A549 (cell line): ENCODE data around the gene IL4R. TPM values are rescaled to one million over a fixed set of nuclear protein-coding genes. Genes with fewer than 3 reads are reported as not detected.

Source experiments
- ATAC-seq, 2 experiments: fragments of 200-7000 bp in 1 of 2; fragments of >200 bp in 1 of 2; cut with Nextera tagmentation in 1 of 2; cut with Tn5 transposase in 1 of 2; 3 replicates each; pipeline versions ENCODE4 v1.8.0 to v1.9.1; 2018 to 2020; ENCODE audit warnings: mild to moderate bottlenecking in 1 of 2, moderate library complexity in 1 of 2
- CTCF ChIA-PET: fragments of 300-600 bp; sonication (Branson Sonifier 250); formaldehyde crosslinking; extraction: SDS; loops from one replicate; lab custom pipeline; 2021; ENCODE audit warnings: antibody characterized with exemption, inconsistent platforms; lab: Yijun Ruan, JAX
- POLR2A ChIA-PET: fragments of 350-600 bp; formaldehyde crosslinking; extraction: SDS; loops from one replicate; lab custom pipeline; 2021; ENCODE audit warnings: antibody characterized with exemption, inconsistent platforms; lab: Yijun Ruan, JAX
- DNase-seq, 2 experiments: peaks; one replicate each; pipeline versions ENCODE4 v3.0.0 to v3.0.0-alpha.2; 2011 to 2016; ENCODE audit warnings: low read depth in 1 of 2, low spot score in 1 of 2
- FAIRE-seq: peaks from 2 replicates; lab custom pipeline; 2011; peaks lifted over from hg19 to GRCh38; lab: Jason Lieb, UNC
- H3K27ac ChIP-seq, 2 experiments: fragments of >200 bp; sonication (Bioruptor Twin); formaldehyde crosslinking; 3 replicates each; pipeline ENCODE4 v1.5.1; 2016 to 2017
- H3K4me1 ChIP-seq: fragments of >200 bp; sonication (Bioruptor Twin); formaldehyde crosslinking; 3 replicates; pipeline ENCODE4 v1.6.1; 2016
- H3K4me2 ChIP-seq: fragments of >200 bp; sonication (Bioruptor Twin); formaldehyde crosslinking; 3 replicates; pipeline ENCODE4 v1.6.1; 2016
- H3K4me3 ChIP-seq: fragments of >200 bp; sonication (Bioruptor Twin); formaldehyde crosslinking; 3 replicates; pipeline ENCODE4 v1.5.1; 2016
- H3K9me3 ChIP-seq: fragments of >200 bp; sonication (Bioruptor Twin); formaldehyde crosslinking; 3 replicates; pipeline ENCODE4 v1.6.1; 2016
- BHLHE40 ChIP-seq: IDR thresholded peaks from 2 replicates; pipeline ENCODE4 v1.6.1; 2012; ENCODE audit warnings: low read depth, low read length, inconsistent platforms
- CBX8 ChIP-seq: fragments of 200-600 bp; sonication (generic); IDR thresholded peaks from 2 replicates; pipeline ENCODE4 v1.6.1; 2016
- CEBPB ChIP-seq, 2 experiments: fragments of >200 bp in 1 of 2; sonication (Bioruptor Twin) in 1 of 2; formaldehyde crosslinking in 1 of 2; IDR thresholded peaks; 2 replicates each; pipeline ENCODE4 v1.6.1; 2012 to 2016
- CHD4 ChIP-seq: fragments of 200-600 bp; sonication (generic); IDR thresholded peaks from 2 replicates; pipeline ENCODE4 v1.6.1; 2016; ENCODE audit warnings: antibody characterized with exemption, mild to moderate bottlenecking, borderline replicate concordance
- EP300 ChIP-seq, 2 experiments: fragments of >200 bp; sonication (Bioruptor Twin); formaldehyde crosslinking; IDR thresholded peaks; 2 replicates in 1 of 2; 3 replicates in 1 of 2; pipeline ENCODE4 v1.6.1; 2016 to 2017
- ESRRA ChIP-seq: fragments of 150-350 bp; IDR thresholded peaks from 2 replicates; pipeline ENCODE4 v1.6.1; 2014; ENCODE audit warnings: mild to moderate bottlenecking, low read length, borderline replicate concordance
- HEYL ChIP-seq: fragments of 250-450 bp; sonication (Bioruptor Pico); IDR thresholded peaks from 2 replicates; pipeline ENCODE4 v1.8.0; 2021; ENCODE audit warnings: mild to moderate bottlenecking, moderate library complexity
- HOXA7 ChIP-seq: fragments of 250-450 bp; sonication (Bioruptor Pico); IDR thresholded peaks from 2 replicates; pipeline ENCODE4 v1.5.0; 2020; ENCODE audit warnings: mild to moderate bottlenecking, moderate library complexity
- JUNB ChIP-seq: fragments of >200 bp; sonication (Bioruptor Twin); formaldehyde crosslinking; IDR thresholded peaks from 2 replicates; pipeline ENCODE4 v1.6.1; 2016
- KDM1A ChIP-seq: fragments of 200-600 bp; sonication (generic); IDR thresholded peaks from 2 replicates; pipeline ENCODE4 v1.6.1; 2016; ENCODE audit warnings: low read depth, mild to moderate bottlenecking
- MAZ ChIP-seq: fragments of 150-350 bp; IDR thresholded peaks from 2 replicates; pipeline ENCODE4 v1.6.1; 2014; ENCODE audit warnings: antibody characterized with exemption, low read depth, low read length, borderline replicate concordance
- MYC ChIP-seq: IDR thresholded peaks from 2 replicates; pipeline ENCODE4 v1.6.1; 2012; ENCODE audit warnings: mild to moderate bottlenecking, inconsistent platforms, low read length, improper control_type of control experiment, borderline replicate concordance
- POLR2AphosphoS2 ChIP-seq: conservative IDR thresholded peaks from 2 replicates; pipeline ENCODE4 v1.6.1; 2012; ENCODE audit warnings: low read length, improper control_type of control experiment, inconsistent platforms
- SMC3 ChIP-seq: fragments of >200 bp; sonication (Bioruptor Twin); formaldehyde crosslinking; IDR thresholded peaks from 3 replicates; pipeline ENCODE4 v1.6.1; 2018; ENCODE audit warnings: inconsistent platforms
- TFCP2L1 ChIP-seq: fragments of 250-450 bp; sonication (Bioruptor Pico); IDR thresholded peaks from 2 replicates; pipeline ENCODE4 v1.5.0; 2021; ENCODE audit warnings: mild to moderate bottlenecking
- TP53 ChIP-seq: fragments of 250-450 bp; sonication (Bioruptor Pico); IDR thresholded peaks from 2 replicates; pipeline ENCODE4 v1.5.0; 2021; ENCODE audit warnings: mild to moderate bottlenecking, moderate library complexity
- WGBS: methylation state at CpG from one replicate; pipeline ENCODE4 v1.1.6; 2017; ENCODE audit errors: missing lambda C conversion rate; 5-methylcytosine and 5-hydroxymethylcytosine counted together
- polyA plus RNA-seq, 4 experiments: library from polyadenylated mRNA; depleted of rRNA in 3 of 4; stranded (reverse); fragments of >200 nt; fragmentation: RNase III in 1 of 4; extraction: RNeasy Plus Mini Kit Qiagen cat#74134 plus additional on column Dnase treatment in 1 of 4; gene quantifications; 2 replicates in 3 of 4; 3 replicates in 1 of 4; pipeline ENCODE4 v1.2.3, GENCODE V29; 2011 to 2017
- TF ChIP-seq, protein P1 (sequence below): fragments of >200 bp; sonication (Bioruptor Twin); formaldehyde crosslinking; IDR thresholded peaks from 3 replicates; pipeline ENCODE4 v1.5.1; 2016
- TF ChIP-seq, protein P2 (sequence below): IDR thresholded peaks from 2 replicates; pipeline ENCODE4 v1.6.1; 2012
- TF ChIP-seq, protein P3 (sequence below): fragments of 200-600 bp; sonication (generic); IDR thresholded peaks from 2 replicates; pipeline ENCODE4 v1.6.1; 2016; ENCODE audit warnings: antibody characterized with exemption, mild to moderate bottlenecking, moderate library complexity

Gene IL4R
- polyA plus RNA-seq, 2 of the 4 experiments (the other 2 are of a cell fraction), result 14.4 to 19.3 TPM

DNA sequence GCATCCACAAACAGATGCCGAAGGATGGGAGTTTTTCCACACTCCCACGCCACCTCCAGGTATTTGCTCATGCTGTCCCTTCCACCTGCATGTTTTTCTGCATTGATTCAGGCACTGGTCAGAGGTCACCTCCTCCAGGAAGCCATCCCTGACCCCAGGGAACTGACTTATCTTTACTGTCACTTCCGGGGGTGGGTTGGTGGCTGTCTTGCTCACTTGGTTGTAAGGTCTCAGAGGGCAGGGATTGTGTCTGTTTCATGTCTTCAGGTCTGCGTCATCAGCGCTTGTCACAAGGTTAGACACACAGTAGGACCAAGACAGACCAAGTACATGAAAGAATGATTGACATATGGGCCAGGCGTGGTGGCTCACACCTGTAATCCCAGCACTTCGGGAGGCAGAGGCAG is 1.9 kb upstream of the IL4R start:
- no peak for FAIRE-seq
- peak overlapping the region in 1 of 2 experiments; percentile 16; a peak in 1 of 6 replicates for H3K27ac ChIP-seq
- no peak for ATAC-seq
- no peak overlapping the region for H3K4me2 ChIP-seq
- 82% methylated on average over 7 of the region's 7 CpGs for WGBS
- H3K4me3 ChIP-seq, result no peak overlapping the region
- CTCF ChIA-PET, result interaction anchor here (1.2 kb wide), 1 partner anchor 56 kb away, joined by 3 read pairs; no protein-coding TSS in a partner anchor
- TF ChIP-seq MAZ (no peak), MYC (no peak), HEYL (CRISPR knock-in tag) (no peak), TFCP2L1 (CRISPR knock-in tag) (no peak), KDM1A (no peak), BHLHE40 (no peak), CHD4 (no peak), POLR2AphosphoS2 (no peak), HOXA7 (CRISPR knock-in tag) (no peak), TP53 (CRISPR knock-in tag) (no peak), ESRRA (no peak), EP300 (IDR thresholded peaks at IDR 0.05) (no peak), CBX8 (no peak), SMC3 (no peak)
- TF ChIP-seq, protein P1, sequence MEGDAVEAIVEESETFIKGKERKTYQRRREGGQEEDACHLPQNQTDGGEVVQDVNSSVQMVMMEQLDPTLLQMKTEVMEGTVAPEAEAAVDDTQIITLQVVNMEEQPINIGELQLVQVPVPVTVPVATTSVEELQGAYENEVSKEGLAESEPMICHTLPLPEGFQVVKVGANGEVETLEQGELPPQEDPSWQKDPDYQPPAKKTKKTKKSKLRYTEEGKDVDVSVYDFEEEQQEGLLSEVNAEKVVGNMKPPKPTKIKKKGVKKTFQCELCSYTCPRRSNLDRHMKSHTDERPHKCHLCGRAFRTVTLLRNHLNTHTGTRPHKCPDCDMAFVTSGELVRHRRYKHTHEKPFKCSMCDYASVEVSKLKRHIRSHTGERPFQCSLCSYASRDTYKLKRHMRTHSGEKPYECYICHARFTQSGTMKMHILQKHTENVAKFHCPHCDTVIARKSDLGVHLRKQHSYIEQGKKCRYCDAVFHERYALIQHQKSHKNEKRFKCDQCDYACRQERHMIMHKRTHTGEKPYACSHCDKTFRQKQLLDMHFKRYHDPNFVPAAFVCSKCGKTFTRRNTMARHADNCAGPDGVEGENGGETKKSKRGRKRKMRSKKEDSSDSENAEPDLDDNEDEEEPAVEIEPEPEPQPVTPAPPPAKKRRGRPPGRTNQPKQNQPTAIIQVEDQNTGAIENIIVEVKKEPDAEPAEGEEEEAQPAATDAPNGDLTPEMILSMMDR, result no peak
- TF ChIP-seq, protein P2, sequence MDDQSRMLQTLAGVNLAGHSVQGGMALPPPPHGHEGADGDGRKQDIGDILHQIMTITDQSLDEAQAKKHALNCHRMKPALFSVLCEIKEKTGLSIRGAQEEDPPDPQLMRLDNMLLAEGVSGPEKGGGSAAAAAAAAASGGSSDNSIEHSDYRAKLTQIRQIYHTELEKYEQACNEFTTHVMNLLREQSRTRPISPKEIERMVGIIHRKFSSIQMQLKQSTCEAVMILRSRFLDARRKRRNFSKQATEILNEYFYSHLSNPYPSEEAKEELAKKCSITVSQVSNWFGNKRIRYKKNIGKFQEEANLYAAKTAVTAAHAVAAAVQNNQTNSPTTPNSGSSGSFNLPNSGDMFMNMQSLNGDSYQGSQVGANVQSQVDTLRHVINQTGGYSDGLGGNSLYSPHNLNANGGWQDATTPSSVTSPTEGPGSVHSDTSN, result no peak
- TF ChIP-seq, protein P3, sequence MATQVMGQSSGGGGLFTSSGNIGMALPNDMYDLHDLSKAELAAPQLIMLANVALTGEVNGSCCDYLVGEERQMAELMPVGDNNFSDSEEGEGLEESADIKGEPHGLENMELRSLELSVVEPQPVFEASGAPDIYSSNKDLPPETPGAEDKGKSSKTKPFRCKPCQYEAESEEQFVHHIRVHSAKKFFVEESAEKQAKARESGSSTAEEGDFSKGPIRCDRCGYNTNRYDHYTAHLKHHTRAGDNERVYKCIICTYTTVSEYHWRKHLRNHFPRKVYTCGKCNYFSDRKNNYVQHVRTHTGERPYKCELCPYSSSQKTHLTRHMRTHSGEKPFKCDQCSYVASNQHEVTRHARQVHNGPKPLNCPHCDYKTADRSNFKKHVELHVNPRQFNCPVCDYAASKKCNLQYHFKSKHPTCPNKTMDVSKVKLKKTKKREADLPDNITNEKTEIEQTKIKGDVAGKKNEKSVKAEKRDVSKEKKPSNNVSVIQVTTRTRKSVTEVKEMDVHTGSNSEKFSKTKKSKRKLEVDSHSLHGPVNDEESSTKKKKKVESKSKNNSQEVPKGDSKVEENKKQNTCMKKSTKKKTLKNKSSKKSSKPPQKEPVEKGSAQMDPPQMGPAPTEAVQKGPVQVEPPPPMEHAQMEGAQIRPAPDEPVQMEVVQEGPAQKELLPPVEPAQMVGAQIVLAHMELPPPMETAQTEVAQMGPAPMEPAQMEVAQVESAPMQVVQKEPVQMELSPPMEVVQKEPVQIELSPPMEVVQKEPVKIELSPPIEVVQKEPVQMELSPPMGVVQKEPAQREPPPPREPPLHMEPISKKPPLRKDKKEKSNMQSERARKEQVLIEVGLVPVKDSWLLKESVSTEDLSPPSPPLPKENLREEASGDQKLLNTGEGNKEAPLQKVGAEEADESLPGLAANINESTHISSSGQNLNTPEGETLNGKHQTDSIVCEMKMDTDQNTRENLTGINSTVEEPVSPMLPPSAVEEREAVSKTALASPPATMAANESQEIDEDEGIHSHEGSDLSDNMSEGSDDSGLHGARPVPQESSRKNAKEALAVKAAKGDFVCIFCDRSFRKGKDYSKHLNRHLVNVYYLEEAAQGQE, result no peak
- TF ChIP-seq, all 56 proteins: peak for 0
- Histone ChIP-seq H3K4me1 (peaks cover 30% of the 10 kb centered on the region), H3K9me3 (peaks cover 9% of the 10 kb centered on the region; the same call in 1 of the 3 replicates)
- POLR2A ChIA-PET, result interaction anchor here (0.6 kb wide), 1 partner anchor 52 kb away, joined by 3 read pairs; no protein-coding TSS in a partner anchor
- no peak for DNase-seq

DNA sequence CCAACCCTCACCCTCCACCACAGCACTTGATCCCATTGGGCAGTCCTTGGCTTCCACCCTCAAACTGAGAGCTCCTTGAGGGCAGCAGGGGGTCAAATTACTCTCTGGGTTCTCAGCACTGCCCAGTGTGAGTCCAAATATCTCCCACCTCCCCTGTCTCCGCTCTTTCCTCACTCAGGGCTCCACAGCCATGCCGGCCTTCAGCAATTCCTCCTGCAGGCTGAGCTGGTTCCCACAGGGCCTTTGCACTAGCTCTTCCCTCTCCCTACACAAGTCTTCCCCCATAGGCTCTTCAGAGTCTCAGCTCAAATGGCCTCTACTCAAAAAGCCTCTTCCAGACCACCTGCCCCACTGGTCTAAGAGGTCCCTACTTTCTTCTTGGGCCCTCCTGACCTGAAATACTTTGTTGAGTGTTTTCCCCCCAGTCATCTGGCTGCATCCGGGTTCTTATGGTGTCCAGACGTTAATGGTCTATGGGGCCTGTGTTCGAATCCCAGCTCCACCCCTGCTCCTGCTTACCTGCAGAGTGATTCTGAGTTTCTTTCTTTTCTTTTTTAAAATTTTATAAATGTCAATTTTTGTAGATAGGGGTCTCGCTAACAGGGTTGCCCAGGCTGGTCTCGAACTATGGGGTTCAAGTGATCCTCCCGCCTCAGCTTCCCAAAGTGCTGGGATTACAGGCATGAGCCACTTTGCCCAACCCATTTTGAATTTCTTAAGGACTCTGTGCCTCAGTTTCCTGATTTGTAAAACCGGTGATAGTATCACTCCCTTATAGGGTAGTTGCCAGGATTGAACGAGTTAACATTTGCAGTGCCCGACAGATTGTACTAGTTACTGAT is 973 bp upstream of the IL4R start:
- WGBS, result 70% methylated on average over 11 of the region's 11 CpGs
- CTCF ChIA-PET, result interaction anchor here (0.8 to 0.9 kb wide), 2 partner anchors 15 to 69 kb away, joined by 3 to 4 read pairs; no protein-coding TSS in a partner anchor
- TF ChIP-seq CEBPB (IDR thresholded peaks at IDR 0.05) (no peak), EP300 (IDR thresholded peaks at IDR 0.05) (no peak), CBX8 (no peak), JUNB (no peak)
- Histone ChIP-seq H3K4me1 (peaks cover 31% of the 10 kb centered on the region), H3K4me2 (peak overlapping the region; percentile 74), H3K9me3 (peaks cover 9% of the 10 kb centered on the region; the same call in 1 of the 3 replicates), H3K27ac (peak overlapping the region; percentile 96 to 97), H3K4me3 (peak overlapping the region; percentile 99)
- DNase-seq (no peak), FAIRE-seq (no peak), ATAC-seq (no peak)
- POLR2A ChIA-PET, result interaction anchor here (0.6 kb wide), 2 partner anchors 51 to 60 kb away, joined by 3 read pairs; no protein-coding TSS in a partner anchor
